Islet precursor cell (in vitro differentiated cells): ENCODE measurements around the gene RPGRIP1L.

ENCODE experiments used
- DNase-seq: peaks from one replicate; pipeline ENCODE4 v3.0.0-alpha.2; 2018

Gene RPGRIP1L

GRCh38 chr16:53643474-53643873, 60.2 kb downstream of the RPGRIP1L start:
- DNase-seq, result no peak

- DNase-seq, result no peak
These were observed 61.6 kb downstream of the RPGRIP1L start for GRCh38 chr16:53642094-53642493.

GRCh38 chr16:53636978-53637377, 66.7 kb downstream of the RPGRIP1L start:
- no peak for DNase-seq

- DNase-seq, result no peak
These were observed 71.1 kb downstream of the RPGRIP1L start for GRCh38 chr16:53632526-53632925.

DNA sequence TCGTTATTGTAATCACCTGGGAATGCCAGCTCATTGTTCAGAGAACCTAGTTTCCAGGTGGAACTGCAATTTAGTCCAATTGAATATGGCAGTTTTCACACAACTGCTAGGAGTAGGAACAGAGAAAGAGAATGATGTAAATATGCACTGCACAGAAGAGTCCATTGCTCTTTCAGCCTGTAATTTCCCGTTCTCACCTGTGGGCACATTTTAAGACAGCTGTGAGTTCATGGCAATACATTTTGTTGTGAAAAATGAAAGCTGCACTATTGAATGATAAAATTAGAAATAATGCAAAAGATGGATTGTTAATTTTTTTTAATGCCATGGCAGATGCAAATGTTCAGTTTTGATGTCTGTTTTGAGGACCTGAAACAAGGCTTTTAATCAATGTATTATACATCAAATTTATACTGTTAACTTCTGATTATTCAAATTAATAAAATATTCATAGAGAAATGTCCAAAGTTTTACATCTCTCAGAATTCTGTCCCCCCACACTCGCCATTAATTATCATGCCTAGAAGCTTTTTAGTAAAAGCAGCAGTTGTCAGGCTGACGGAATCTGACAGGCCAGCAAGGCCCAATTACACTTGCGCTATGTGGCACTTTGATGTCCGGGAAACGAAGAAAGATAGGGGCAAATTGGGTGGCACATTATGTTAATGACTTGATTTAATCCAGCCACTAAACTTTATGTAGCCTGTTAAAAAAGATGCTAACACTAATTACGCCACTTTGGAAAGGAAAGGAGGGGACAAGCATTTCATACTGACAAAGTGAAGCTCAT, 72.2 kb downstream of the RPGRIP1L start:
- no peak for DNase-seq

DNA sequence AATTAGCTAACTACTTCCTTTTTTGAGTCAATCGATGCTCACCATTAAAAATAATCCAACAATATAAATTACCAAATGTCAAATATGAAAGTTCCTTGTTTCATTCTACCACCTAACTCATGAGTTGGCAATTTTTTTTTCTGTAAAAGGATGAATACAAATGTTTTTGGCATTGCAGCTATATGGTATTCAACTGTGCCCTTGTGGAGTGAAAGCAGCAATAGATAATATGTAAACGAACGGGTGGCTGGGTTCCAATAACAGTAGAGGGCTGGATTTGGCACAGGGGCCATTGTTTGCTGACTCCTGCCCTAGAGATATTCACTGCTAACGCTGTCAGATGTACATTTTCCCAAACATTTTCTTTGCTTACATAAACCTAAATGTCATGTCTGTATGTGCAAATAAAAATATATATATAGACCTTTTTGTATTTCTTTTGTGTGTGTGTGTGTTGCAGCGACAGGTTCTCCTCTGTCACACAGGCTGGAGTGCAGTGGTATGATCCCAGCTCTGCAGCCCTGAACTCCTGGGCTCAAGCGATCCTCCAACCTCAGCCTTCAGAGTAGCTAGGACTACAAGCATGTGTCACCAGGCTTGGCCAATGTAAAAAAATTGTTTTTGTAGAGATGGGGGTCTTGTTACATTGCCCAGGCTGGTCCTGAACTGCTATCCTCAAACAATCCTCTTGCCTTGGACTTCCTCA, 73.9 kb downstream of the RPGRIP1L start:
- no peak for DNase-seq

DNA sequence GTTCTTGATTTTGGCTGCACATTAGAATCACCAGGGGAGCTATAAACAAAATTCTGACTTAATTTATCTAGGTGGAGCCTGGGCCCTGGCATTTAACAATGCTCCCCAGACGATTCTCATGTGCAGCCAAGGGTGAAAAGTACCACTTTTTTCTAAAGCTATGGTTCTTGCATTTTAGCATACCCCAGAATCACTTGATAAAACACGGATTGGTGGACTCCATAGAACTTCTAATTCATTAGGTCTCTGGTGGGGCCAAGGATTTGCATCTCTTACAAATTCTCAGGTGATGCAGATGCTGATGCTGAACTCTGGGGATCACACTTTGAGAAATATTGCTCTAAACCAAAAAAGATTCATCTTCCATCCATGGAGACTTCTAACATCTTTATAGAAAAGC, 74.5 kb downstream of the RPGRIP1L start:
- no peak for DNase-seq

DNA sequence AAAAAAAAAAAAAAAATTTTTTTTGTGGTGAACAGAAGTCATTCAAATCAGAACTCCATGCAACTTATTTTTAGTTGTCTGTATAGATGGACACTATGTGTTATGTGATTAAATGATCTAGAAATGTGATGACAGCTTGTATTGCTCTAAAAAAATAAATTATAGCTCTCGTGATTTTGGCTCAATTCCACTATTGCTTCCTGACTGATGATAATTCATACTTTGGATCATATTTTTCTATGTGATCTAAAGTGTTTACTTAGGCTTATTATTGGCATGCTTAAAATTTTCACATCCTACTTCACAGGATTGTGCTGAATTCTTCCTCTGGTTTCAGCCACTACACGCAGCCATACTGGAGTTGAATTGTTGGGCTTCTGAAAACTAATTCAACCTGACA, 76.8 kb downstream of the RPGRIP1L start:
- no peak for DNase-seq

DNA sequence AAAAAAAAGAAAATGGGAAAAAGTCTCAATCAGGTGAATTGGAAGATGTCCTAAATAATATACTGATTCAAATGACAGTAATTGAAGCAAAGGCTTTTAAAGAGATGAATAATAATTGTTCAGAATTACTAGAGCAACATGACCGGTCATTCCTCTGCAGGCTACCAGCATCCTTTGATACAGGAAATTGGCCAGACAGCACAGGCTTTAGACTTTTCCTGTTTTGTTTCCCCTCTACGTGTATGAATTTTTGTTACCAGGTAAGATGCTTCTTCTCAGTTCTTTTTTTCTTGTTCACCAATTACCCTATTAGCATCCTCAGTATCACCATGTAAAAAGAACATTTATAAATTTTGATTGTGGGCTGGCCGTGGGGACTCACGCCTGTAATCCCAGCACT, 77.5 kb downstream of the RPGRIP1L start:
- no peak for DNase-seq

- DNase-seq, result no peak
These were observed 78.4 kb downstream of the RPGRIP1L start for GRCh38 chr16:53625221-53625620.

DNA sequence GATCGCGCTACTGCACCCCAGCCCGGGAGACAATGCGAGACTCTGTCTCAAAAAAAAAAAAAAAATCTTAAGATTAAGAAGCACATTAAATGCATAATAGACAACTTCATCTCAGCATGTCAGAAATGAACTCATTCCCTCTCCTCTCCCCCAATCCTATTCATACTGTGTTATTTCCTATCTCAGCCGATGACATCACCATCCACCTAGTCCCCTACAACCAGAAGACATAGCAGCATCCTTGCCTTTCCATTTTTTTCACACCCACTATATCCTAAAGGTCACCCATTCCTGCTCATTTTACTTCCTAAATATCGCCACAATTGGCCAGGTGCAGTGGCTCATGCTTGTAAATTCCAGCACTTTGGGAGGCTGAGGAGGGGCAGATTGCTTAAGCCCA, 81.3 kb downstream of the RPGRIP1L start:
- DNase-seq, result no peak

- no peak for DNase-seq
These were observed 83.2 kb downstream of the RPGRIP1L start for GRCh38 chr16:53620476-53620875.

- no peak for DNase-seq
These were observed 84.4 kb downstream of the RPGRIP1L start for GRCh38 chr16:53619235-53619634.

- DNase-seq, result no peak
These were observed 89.3 kb downstream of the RPGRIP1L start for GRCh38 chr16:53614346-53614745.

DNA sequence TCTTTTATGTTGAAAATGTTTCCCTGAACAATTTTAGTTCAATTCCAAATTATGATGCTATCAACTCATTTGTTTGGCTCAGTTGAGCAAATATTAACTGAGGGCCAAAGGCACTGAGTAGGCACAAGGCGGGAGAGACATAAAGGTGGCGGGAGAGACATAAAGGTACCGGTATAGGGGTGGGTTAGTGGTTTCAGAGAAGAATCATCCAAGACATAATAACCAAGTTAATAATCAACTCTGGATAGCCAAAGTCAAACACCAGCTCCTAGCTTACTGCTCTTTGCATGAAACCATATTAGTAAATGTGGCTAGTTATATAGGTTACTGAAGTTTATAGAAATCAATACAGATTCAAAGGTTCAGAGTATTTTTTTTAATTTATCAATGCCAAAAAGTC, 91.7 kb downstream of the RPGRIP1L start:
- no peak for DNase-seq

- peak; percentile 73 for DNase-seq
These were observed 92.4 kb downstream of the RPGRIP1L start for GRCh38 chr16:53611179-53611696.

GRCh38 chr16:53609536-53609935, 94.1 kb downstream of the RPGRIP1L start:
- DNase-seq, result no peak

- DNase-seq, result no peak
These were observed 95.6 kb downstream of the RPGRIP1L start for GRCh38 chr16:53608094-53608493.

DNA sequence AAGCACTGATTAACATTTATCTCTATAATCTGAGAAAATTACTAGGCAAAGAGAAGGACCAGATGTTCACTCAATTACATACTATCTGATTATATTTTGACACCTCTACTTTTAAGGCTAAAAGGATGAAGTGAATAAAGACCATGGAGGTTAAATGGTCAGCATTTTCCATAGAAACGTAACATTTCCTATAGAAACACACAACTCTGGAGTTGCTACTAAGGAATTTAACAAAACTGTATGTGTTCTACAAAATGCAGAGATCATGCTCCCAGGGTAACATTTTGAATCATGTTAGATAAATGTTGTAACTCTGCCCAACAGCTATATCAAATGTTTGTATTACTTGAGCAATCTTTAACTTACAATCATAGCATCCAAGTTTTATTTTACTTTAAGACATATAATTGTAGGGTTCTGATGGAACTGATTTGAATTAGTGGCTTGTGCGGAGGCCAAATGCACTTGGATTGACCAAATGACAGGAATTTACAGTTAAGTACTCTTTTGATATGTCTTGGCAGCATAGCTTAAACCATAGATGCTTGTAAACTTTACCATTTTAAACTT, 97.7 kb downstream of the RPGRIP1L start:
- no peak for DNase-seq

- DNase-seq, result no peak
These were observed 98.3 kb downstream of the RPGRIP1L start for GRCh38 chr16:53605356-53605755.

DNA sequence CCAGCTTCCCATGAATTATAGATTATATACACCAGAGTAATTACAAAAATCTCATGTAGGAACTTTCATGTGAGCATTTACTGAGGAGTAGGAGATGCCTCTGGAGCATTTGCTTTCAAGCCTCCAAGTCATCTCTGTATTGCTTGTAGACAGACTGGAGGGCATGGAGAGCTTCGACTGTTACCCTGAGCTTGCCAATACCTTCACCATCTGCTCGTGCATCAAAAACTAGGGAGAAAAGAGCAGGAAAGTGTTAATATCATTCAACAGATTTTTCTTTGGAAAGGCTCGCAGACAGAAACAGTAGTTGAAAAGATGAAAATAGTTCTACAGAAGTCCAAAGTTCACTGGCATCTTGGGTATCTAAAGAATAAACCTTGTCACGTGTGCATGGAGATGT, 101.7 kb downstream of the RPGRIP1L start:
- no peak for DNase-seq

GRCh38 chr16:53600616-53601015, 103.0 kb downstream of the RPGRIP1L start:
- no peak for DNase-seq

- no peak for DNase-seq
These were observed 103.5 kb downstream of the RPGRIP1L start for GRCh38 chr16:53600126-53600525.

GRCh38 chr16:53599548-53599947, 104.1 kb downstream of the RPGRIP1L start:
- no peak for DNase-seq
